GM12878 (cell line): Measurements from ENCODE around the gene HMX2. TPM values are rescaled to one million over a fixed set of nuclear protein-coding genes. Genes with fewer than 3 reads are reported as not detected.
A peak's percentile ranks its signal among the peaks of the same experiment; 100 is the strongest.

ENCODE experiments used
- ATAC-seq: fragments of 200-7000 bp; cut with Tn5 transposase; 3 replicates; pipeline ENCODE4 v1.9.1; 2020; ENCODE audit warnings: mild to moderate bottlenecking, moderate library complexity
- BruUV-seq: library from RNA; stranded (reverse); fragments of 400-500 nt; replicated peaks from 2 replicates; lab custom pipeline; 2021; lab: Mats Ljungman, UMichigan
- CTCF ChIA-PET: fragments of 300-600 bp; sonication (Branson Sonifier 250); formaldehyde crosslinking; extraction: SDS; loops from one replicate; lab custom pipeline; 2021; ENCODE audit warnings: inconsistent platforms; lab: Yijun Ruan, JAX
- POLR2A ChIA-PET: fragments of 350-600 bp; formaldehyde crosslinking; extraction: SDS; loops from one replicate; lab custom pipeline; 2021; ENCODE audit warnings: inconsistent platforms; lab: Charles Lee
- RAD21 ChIA-PET: fragments of 300-600 bp; sonication (Branson Sonifier 250); formaldehyde crosslinking; loops from one replicate; lab custom pipeline; 2023; ENCODE audit warnings: antibody characterized with exemption; ENCODE audit not compliant: unreplicated experiment; lab: Charles Lee
- SMC1A ChIA-PET: fragments of 300-600 bp; sonication (Branson Sonifier 250); formaldehyde crosslinking; loops from one replicate; lab custom pipeline; 2023; ENCODE audit not compliant: unreplicated experiment, uncharacterized antibody; lab: Charles Lee
- DNase-seq: peaks from one replicate; pipeline ENCODE4 v3.0.0-alpha.2; 2011; ENCODE audit warnings: low read depth, low spot score
- FAIRE-seq: peaks from 3 replicates; lab custom pipeline; 2011; peaks lifted over from hg19 to GRCh38; lab: Jason Lieb, UNC
- H2AFZ ChIP-seq: 2 replicates; pipeline ENCODE4 v1.6.0; 2011; ENCODE audit warnings: low read depth, low read length, control low read depth; ENCODE audit not compliant: control insufficient read depth
- H3K27ac ChIP-seq: 2 replicates; pipeline ENCODE4 v1.5.1; 2011; ENCODE audit warnings: control low read depth; ENCODE audit not compliant: control insufficient read depth, insufficient read depth
- H3K27me3 ChIP-seq, 2 experiments: replicated peaks in 1 of 2; 2 replicates each; pipeline versions ENCODE4 v1.6.0 to v1.6.1; 2011; ENCODE audit warnings: low read length in 1 of 2; ENCODE audit not compliant: control insufficient read depth in 2 of 2, insufficient read depth in 2 of 2
- H3K36me3 ChIP-seq, 2 experiments: 2 replicates each; pipeline ENCODE4 v1.5.1; 2011; ENCODE audit warnings: low read length in 1 of 2; ENCODE audit not compliant: control insufficient read depth in 2 of 2, insufficient read depth in 2 of 2
- H3K4me1 ChIP-seq: 2 replicates; pipeline ENCODE4 v1.6.1; 2011; ENCODE audit warnings: mild to moderate bottlenecking, low read length, moderate library complexity, mixed read lengths; ENCODE audit not compliant: control insufficient read depth, insufficient read depth
- H3K4me2 ChIP-seq: 2 replicates; pipeline ENCODE4 v1.6.0; 2011; ENCODE audit warnings: control low read depth; ENCODE audit not compliant: control insufficient read depth, insufficient read depth
- H3K4me3 ChIP-seq: fragments of 200-600 bp; sonication (generic); 2 replicates; pipeline ENCODE4 v1.5.1; 2016
- H3K79me2 ChIP-seq: 2 replicates; pipeline ENCODE4 v1.6.0; 2011; ENCODE audit warnings: low read length; ENCODE audit not compliant: control insufficient read depth, insufficient read depth
- H3K9ac ChIP-seq: 2 replicates; pipeline ENCODE4 v1.8.0; 2011; ENCODE audit warnings: low read length, control low read depth, mixed read lengths; ENCODE audit not compliant: control insufficient read depth, insufficient read depth
- H3K9me3 ChIP-seq: replicated peaks from 3 replicates; pipeline ENCODE4 v1.5.1; 2011; ENCODE audit warnings: mild to moderate bottlenecking, low read length; ENCODE audit not compliant: control insufficient read depth, insufficient read depth
- H4K20me1 ChIP-seq: 2 replicates; pipeline ENCODE4 v1.6.0; 2011; ENCODE audit not compliant: control insufficient read depth, insufficient read depth
- POLR2A ChIP-seq: IDR thresholded peaks from 2 replicates; pipeline ENCODE4 v1.6.1; 2011; ENCODE audit warnings: low read depth, mild to moderate bottlenecking, low read length
- WGBS: methylation state at CpG from one replicate; pipeline ENCODE4 v1.1.6; 2016; ENCODE audit warnings: low lambda C conversion rate; ENCODE audit not compliant: insufficient replicate concordance, insufficient coverage; ENCODE audit errors: missing lambda C conversion rate; 5-methylcytosine and 5-hydroxymethylcytosine counted together
- in situ Hi-C: fragments of 300-500 bp; cut with MboI; formaldehyde crosslinking; loops from 9 replicates; pipeline ENCODE4 v1.14.3; 2018; ENCODE audit warnings: mixed read lengths
- intact Hi-C: fragments of 100-400 bp; cut with micrococcal nuclease; formaldehyde crosslinking; loops from one replicate; pipeline ENCODE4 v1.14.2; 2022; ENCODE audit not compliant: unreplicated experiment
- polyA plus RNA-seq, 11 experiments: library from polyadenylated mRNA; depleted of rRNA in 4 of 11; unstranded in 6 of 11; stranded (reverse) in 5 of 11; fragments of >200 nt; fragmentation: Nextera tagmentation in 4 of 11; fragmentation: Illumina TruSeq in 1 of 11; extraction: Ambion mirVana in 4 of 11; extraction: Trizol in 1 of 11; gene quantifications; 1 replicate in 1 of 11; 2 replicates in 10 of 11; pipeline versions ENCODE4 v1.2.1 to v1.2.3, GENCODE V29; 2011 to 2016; ENCODE audit warnings: inconsistent platforms in 2 of 11, missing spikeins in 2 of 11, low read depth in 1 of 11
- total RNA-seq, 4 experiments: library from RNA; depleted of rRNA in 3 of 4; stranded (reverse); fragments of >200 nt in 3 of 4; fragmentation: Illumina TruSeq in 1 of 4; extraction: Trizol in 1 of 4; gene quantifications; 2 replicates each; pipeline versions ENCODE4 v1.2.1 to v1.2.3, GENCODE V29; 2013 to 2021
- TF ChIP-seq, protein P1 (sequence below): IDR thresholded peaks from 2 replicates; pipeline ENCODE4 v1.6.1; 2011; ENCODE audit warnings: low read depth, mild to moderate bottlenecking, low read length, moderate library complexity, borderline replicate concordance; ENCODE audit errors: extremely low read depth

Gene HMX2
- total and polyA plus RNA-seq, 10 of the 15 experiments (the other 5 are each of a cell fraction or from before 2014, with no cell fraction given), result 1.4 to 31.3 (median 16.8) TPM; not detected in 1

DNA sequence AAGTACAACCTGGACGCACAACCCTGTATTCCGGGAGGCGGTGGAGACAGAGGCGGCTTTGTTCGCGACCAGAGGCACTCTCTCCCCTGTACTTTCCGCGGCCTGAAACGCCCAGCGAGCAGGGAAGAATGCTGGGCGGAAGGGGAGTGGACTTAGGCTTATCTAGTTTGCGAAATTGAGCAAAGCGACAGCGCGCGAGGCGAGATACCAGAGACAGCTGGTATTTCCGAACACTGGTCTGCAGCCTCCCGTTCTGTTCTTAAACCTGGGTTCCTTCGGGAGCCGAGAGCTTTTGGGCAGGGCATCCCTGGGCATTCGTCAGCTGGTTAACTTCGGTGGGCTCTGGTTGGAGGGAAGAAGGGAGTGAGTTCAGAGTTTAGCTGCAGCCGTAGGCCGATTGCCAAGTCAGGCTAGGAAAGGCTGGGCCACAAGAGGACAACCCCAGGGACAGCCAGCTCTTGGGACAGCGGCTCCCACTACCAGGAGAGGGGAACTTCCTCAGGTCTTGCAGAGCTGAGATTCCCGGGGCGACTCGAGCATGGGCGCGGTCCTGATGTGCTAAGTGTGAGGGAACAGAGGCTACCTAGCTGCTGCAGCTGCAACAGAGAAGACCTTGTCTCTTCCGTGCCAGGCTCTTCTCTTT, 8.3 kb upstream of the HMX2 start:
- Histone ChIP-seq H3K27ac (no peak overlapping the region; the same call in 1 of the 2 replicates), H3K4me2 (peak overlapping the region; percentile 95), H3K9ac (peak overlapping the region; percentile 41), H3K27me3 (peaks cover 20 to 21% of the 10 kb centered on the region in 2 experiments; a peak in 3 of 4 replicates), H3K4me1 (peaks cover 4% of the 10 kb centered on the region; the same call in 1 of the 2 replicates), H3K36me3 (no peaks in the 10 kb centered on the region), H2AFZ (no peak overlapping the region), H3K9me3 (no peaks in the 10 kb centered on the region; the same call in 1 of the 3 replicates), H3K79me2 (peaks cover 31% of the 10 kb centered on the region), H3K4me3 (peak overlapping the region; percentile 61), H4K20me1 (no peaks in the 10 kb centered on the region)
- intact Hi-C loops (no loop called here), in situ Hi-C loops (no loop called here)
- ChIA-PET SMC1A (interaction anchor here (0.7 to 1.9 kb wide), 4 partner anchors 96 to 418 kb away, joined by 3 to 10 read pairs (median 4); no protein-coding TSS in a partner anchor), POLR2A (no interaction called here), CTCF (interaction anchor here (0.6 to 3.4 kb wide), 7 partner anchors 14 to 423 kb away, joined by 3 to 16 read pairs (median 4); partner anchors contain the start of gene BUB3), RAD21 (interaction anchor here (0.6 to 1.5 kb wide), 3 partner anchors 214 to 419 kb away, joined by 4 to 7 read pairs (median 5); no protein-coding TSS in a partner anchor)
- FAIRE-seq (peak; percentile 54), ATAC-seq (peak; percentile 6; the same call in 1 of the 3 replicates), DNase-seq (no peak)
- WGBS, result 32% methylated on average over 32 of the region's 32 CpGs
- TF ChIP-seq, protein P1, sequence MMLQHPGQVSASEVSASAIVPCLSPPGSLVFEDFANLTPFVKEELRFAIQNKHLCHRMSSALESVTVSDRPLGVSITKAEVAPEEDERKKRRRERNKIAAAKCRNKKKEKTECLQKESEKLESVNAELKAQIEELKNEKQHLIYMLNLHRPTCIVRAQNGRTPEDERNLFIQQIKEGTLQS, result no peak
- 0 out of 2 replicates have a peak, but pooled peaks have one; percentile 23 for TF ChIP-seq POLR2A
- BruUV-seq, result no TSS peak
